Peyer's patch (tissue), 4 donors: Measurements from ENCODE around the gene RAB3B. TPM values are rescaled to one million over a fixed set of nuclear protein-coding genes. Genes with fewer than 3 reads are reported as not detected.

Source experiments
- DNase-seq, 3 donors: peaks; one replicate each; pipeline ENCODE4 v3.0.0-alpha.2; 2017 to 2019
- H3K27ac ChIP-seq, 4 donors: fragments of 200-600 bp; sonication (generic); one replicate each; pipeline ENCODE4 v1.5.1; 2016 to 2019
- H3K27me3 ChIP-seq, 2 donors: fragments of 200-600 bp; sonication (generic); one replicate each; pipeline ENCODE4 v1.5.1; 2019
- H3K36me3 ChIP-seq, 3 donors: fragments of 200-600 bp; sonication (generic); one replicate each; pipeline ENCODE4 v1.5.1; 2016 to 2019
- H3K4me1 ChIP-seq, 4 donors: fragments of 200-600 bp; sonication (generic); one replicate each; pipeline ENCODE4 v1.5.1; 2016 to 2019
- H3K4me3 ChIP-seq, 4 donors: fragments of 200-600 bp; sonication (generic); 1 replicate in 3 of 4; 2 replicates in 1 of 4; pipeline ENCODE4 v1.5.1; 2016 to 2019; ENCODE audit warnings: mild to moderate bottlenecking in 1 of 4
- H3K9me3 ChIP-seq, 4 donors: fragments of 200-600 bp; sonication (generic); one replicate each; pipeline ENCODE4 v1.5.1; 2016 to 2019; ENCODE audit warnings: mild to moderate bottlenecking in 1 of 4
- POLR2A ChIP-seq, 2 donors: fragments of 450-650 bp; IDR thresholded peaks; one replicate each; pipeline ENCODE4 v1.5.1; 2017; ENCODE audit warnings: antibody characterized with exemption in 2 of 2, mild to moderate bottlenecking in 2 of 2, moderate library complexity in 2 of 2
- total RNA-seq, 4 donors: library from RNA; depleted of rRNA; stranded (reverse); fragments of >200 nt; gene quantifications; one replicate each; pipeline ENCODE4 v1.1.0, GENCODE V29; 2016
- TF ChIP-seq, protein P1 (sequence below), 6 experiments: fragments of 450-650 bp in 4 of 6; fragments of 200-600 bp in 2 of 6; sonication (generic) in 1 of 6; IDR thresholded peaks; one replicate each; pipeline ENCODE4 v1.5.1; 2017 to 2019; ENCODE audit warnings: antibody characterized with exemption in 6 of 6, mild to moderate bottlenecking in 3 of 6, moderate library complexity in 1 of 6

Gene RAB3B, protein sequence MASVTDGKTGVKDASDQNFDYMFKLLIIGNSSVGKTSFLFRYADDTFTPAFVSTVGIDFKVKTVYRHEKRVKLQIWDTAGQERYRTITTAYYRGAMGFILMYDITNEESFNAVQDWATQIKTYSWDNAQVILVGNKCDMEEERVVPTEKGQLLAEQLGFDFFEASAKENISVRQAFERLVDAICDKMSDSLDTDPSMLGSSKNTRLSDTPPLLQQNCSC
- total RNA-seq = 1 to 10 TPM in 3 of 4 donors, under 1 TPM in 1; 0.83 to 1.6 (median 1.5) TPM

DNA sequence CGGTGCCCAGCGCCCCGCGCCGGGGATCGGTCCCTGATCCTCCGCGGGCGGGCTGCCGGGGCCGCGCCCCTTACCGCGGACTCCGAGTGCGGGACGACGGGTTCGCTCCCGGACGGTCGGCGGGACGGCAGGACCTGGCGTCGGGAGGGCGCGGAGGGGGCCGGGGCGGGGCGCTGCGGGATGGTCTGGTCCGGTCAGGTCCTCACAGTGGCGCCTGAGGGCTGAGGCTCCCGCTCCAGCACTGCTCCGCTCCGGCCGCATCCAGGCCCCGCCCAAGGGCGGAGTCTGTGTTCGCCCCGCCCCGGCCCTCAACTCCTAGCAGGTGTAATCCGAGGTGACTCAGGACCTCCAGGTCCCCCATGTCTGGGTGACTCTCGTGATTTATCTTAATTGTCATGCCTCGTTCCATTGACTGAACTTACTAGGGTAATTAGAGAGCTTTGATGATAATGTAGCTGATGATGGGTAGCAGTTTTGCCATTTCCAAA is at the start of gene RAB3B:
RAB3B (minus strand) TSS at position 223 of the 488 bp plus-strand sequence. CDS start 13,583 bp downstream, outside the sequence.
- H3K27ac ChIP-seq = no peak within 1 kb of the TSS
- H3K27me3 ChIP-seq = no peaks in the 10 kb centered on the region
- H3K9me3 ChIP-seq = no peaks in the 10 kb centered on the region
- no peaks in the 10 kb centered on the region for H3K36me3 ChIP-seq
- peak; percentile 45 to 83 (median 78) for DNase-seq
- TF ChIP-seq POLR2A (IDR thresholded peaks at IDR 0.05) = no peak
- TF ChIP-seq, protein P1, sequence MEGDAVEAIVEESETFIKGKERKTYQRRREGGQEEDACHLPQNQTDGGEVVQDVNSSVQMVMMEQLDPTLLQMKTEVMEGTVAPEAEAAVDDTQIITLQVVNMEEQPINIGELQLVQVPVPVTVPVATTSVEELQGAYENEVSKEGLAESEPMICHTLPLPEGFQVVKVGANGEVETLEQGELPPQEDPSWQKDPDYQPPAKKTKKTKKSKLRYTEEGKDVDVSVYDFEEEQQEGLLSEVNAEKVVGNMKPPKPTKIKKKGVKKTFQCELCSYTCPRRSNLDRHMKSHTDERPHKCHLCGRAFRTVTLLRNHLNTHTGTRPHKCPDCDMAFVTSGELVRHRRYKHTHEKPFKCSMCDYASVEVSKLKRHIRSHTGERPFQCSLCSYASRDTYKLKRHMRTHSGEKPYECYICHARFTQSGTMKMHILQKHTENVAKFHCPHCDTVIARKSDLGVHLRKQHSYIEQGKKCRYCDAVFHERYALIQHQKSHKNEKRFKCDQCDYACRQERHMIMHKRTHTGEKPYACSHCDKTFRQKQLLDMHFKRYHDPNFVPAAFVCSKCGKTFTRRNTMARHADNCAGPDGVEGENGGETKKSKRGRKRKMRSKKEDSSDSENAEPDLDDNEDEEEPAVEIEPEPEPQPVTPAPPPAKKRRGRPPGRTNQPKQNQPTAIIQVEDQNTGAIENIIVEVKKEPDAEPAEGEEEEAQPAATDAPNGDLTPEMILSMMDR (IDR thresholded peaks at IDR 0.05) = no peak
- peaks cover 0 to 6% (median 2%) of the 10 kb centered on the region in 4 donors for H3K4me1 ChIP-seq
- peak within 1 kb of the TSS; percentile 34 to 67 (median 56) for H3K4me3 ChIP-seq

- H3K27me3 ChIP-seq = no peaks in the 10 kb centered on the region
- no peak overlapping the region for H3K27ac ChIP-seq
- no peaks in the 10 kb centered on the region for H3K4me1 ChIP-seq
- peaks cover 0 to 26% (median 0%) of the 10 kb centered on the region in 3 donors for H3K36me3 ChIP-seq
- no peak for DNase-seq
- no peak for TF ChIP-seq POLR2A (IDR thresholded peaks at IDR 0.05)
- TF ChIP-seq, protein P1 (IDR thresholded peaks at IDR 0.05) = no peak
- no peak overlapping the region for H3K4me3 ChIP-seq
- no peaks in the 10 kb centered on the region for H3K9me3 ChIP-seq
These were observed 47.4 kb upstream of the RAB3B start for GRCh38 chr1:52037909-52038308.

DNA sequence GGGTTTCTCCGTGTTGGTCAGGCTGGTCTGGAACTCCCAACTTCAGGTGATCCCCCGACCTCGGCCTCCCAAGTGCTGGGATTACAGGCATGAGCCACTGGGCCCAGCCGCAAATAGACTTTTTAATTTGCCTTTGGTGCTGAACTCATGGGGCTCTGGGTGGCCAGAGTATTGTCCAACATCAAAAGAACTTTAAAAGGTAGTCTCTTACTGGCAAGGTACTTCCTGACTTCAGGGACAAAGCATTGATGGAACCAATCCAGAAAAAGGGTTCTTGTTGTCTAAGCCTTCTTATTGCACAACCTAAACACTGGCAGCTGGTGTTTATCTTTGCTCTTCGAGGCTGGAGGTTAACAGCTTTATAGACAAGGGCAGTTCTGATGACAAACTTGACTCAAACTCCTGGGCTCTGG is 46.9 kb upstream of the RAB3B start:
- Histone ChIP-seq H3K27me3 (no peaks in the 10 kb centered on the region), H3K4me3 (no peak overlapping the region), H3K4me1 (peaks cover 0 to 2% (median 0%) of the 10 kb centered on the region in 4 donors), H3K9me3 (no peaks in the 10 kb centered on the region), H3K27ac (no peak overlapping the region), H3K36me3 (peaks cover 0 to 26% (median 0%) of the 10 kb centered on the region in 3 donors)
- no peak for TF ChIP-seq POLR2A (IDR thresholded peaks at IDR 0.05)
- TF ChIP-seq, protein P1 (IDR thresholded peaks at IDR 0.05) = no peak
- no peak for DNase-seq

- no peaks in the 10 kb centered on the region for H3K9me3 ChIP-seq
- H3K27me3 ChIP-seq = no peaks in the 10 kb centered on the region
- TF ChIP-seq, protein P1 (IDR thresholded peaks at IDR 0.05) = no peak
- TF ChIP-seq POLR2A (IDR thresholded peaks at IDR 0.05) = no peak
- peak overlapping the region; percentile 64 to 82 (median 74) for H3K4me3 ChIP-seq
- peak overlapping the region; percentile 76 to 89 (median 87) for H3K27ac ChIP-seq
- H3K4me1 ChIP-seq = peaks cover 0 to 19% (median 3%) of the 10 kb centered on the region in 4 donors
- H3K36me3 ChIP-seq = peaks cover 0 to 7% (median 0%) of the 10 kb centered on the region in 3 donors
- DNase-seq = no peak
These were observed 43.5 kb upstream of the RAB3B start for GRCh38 chr1:52034050-52034384.

DNA sequence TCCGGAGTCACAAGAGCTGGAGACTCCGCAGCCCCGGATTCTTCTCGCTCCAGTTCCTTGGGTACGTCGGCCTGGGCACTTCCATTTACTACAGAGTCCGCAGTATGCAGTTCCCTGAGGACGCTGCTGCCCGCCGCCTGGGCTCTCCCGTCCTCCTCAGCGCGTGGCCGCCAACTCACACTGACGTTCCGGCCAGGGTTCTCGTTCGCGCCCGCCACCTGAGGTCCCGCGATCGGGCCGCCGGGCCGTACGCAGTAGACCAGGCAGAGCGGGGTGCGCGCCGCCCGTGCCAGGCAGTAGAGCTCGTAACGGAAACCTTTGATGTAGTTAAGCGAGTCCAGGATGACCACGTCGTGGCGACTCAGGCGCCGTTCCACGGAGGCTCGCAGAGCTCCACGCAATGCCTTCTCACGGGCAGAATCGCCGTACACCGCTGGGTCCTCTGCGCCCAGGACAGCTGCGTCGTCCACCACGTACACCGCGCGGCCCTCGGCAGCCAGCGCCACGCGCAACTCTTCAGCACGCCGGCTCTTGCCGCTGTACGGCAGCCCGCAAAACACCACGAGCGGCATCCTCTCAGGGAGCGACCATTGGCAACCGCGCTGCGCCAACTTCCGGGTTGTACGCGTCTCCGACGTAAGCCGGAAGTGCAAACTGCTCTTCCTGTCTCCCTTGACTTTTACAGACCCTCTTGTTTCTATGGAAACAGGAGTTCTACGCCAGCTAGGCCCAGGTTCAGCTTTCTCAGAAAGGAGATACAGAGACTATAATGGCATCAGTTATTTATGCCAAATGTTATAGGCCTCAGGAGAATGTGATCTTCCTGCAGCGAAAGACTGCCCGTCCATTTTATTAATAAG is 42.9 kb upstream of the RAB3B start, which contains the start of gene KTI12:
KTI12 (minus strand) TSS at position 621 of the 860 bp plus-strand sequence; CDS start at position 572, 49 bp downstream.
- H3K36me3 ChIP-seq = peaks cover 0 to 7% (median 0%) of the 10 kb centered on the region in 3 donors
- TF ChIP-seq POLR2A (IDR thresholded peaks at IDR 0.05) = peak; percentile 44 to 57
- TF ChIP-seq, protein P1 (IDR thresholded peaks at IDR 0.05) = no peak
- peak within 1 kb of the TSS; percentile 64 to 82 (median 74) for H3K4me3 ChIP-seq
- DNase-seq = peak; percentile 84 to 95 (median 88)
- no peaks in the 10 kb centered on the region for H3K27me3 ChIP-seq
- no peaks in the 10 kb centered on the region for H3K9me3 ChIP-seq
- H3K27ac ChIP-seq = peak within 1 kb of the TSS; percentile 76 to 89 (median 87)
- peaks cover 0 to 19% (median 3%) of the 10 kb centered on the region in 4 donors for H3K4me1 ChIP-seq
